GM18873 (cell line): Measurements from ENCODE around the gene KIAA0040.
"Not testable (repeated sequence)": the region's sequence is repeated elsewhere in the genome, so short reads cannot be mapped to it uniquely, and the experiment has no call there.

Experiments used
- ATAC-seq: cut with Tn5 transposase; IDR thresholded peaks from one replicate; pipeline ENCODE4 v1.9.1; 2021; ENCODE audit warnings: mild to moderate bottlenecking, moderate library complexity, moderate number of reproducible peaks; ENCODE audit not compliant: unreplicated experiment, low FRiP score

Gene KIAA0040

DNA sequence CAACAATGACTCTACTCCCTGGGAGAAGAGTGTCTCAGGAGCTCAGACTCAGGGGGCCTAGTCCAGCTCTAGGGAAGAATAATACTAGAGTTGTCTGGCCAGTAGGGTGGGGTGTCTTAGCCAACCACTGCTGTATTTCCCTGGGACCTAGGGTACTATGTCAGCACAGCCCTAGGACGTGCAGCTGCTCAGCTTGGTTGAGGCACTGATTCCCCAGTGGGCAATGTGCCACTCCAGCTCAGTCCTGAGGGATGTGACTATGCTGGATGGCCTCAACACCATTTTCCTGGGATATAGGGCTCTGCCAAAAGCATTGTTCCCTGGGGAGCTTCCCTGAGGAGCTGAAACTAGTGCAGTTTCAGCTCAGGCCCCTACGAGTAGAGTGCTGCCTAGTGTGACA is 77.6 kb downstream of the KIAA0040 start:
- no peak for ATAC-seq

GRCh38 chr1:175108331-175108820 is 84.2 kb downstream of the KIAA0040 start:
- not testable (repeated sequence) for ATAC-seq
